ENCODE measurements around the gene OR6C68. TPM values are rescaled to one million over a fixed set of nuclear protein-coding genes. Genes with fewer than 3 reads are reported as not detected.

The OR6C68 gene
- total RNA-seq, 1 experiment from 2014 or later, result not detected

DNA sequence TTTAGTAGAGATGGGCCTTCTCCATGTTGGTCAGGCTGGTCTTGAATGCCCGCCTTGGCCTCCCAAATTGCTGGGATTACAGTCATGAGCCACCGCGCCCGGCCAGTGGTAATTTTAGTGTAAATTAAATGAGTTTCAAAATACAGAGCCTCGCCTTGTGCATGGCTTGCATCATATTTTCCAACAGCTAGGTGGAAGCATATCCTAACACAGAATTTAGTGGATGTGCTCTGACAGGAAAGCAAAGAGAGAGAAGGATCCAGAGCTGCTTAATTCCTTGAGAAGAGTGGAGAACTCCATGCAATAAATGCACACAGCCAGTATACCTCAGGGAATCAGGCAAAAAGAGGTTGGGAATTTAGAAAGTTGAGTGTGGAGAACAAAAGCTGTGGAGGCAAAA, 45.9 kb upstream of the OR6C68 start:
- intact Hi-C loops (cut with micrococcal nuclease), result no loop called here
- no peak for DNase-seq (ENCODE audit: low read depth, low spot score)

More for the DNA sequence above, 45.9 kb upstream of the OR6C68 start:
- Histone ChIP-seq H2AFZ (ENCODE audit: low read depth, low read length, poor library complexity, severe bottlenecking) (no peak overlapping the region), H3K9ac (ENCODE audit: low read length) (no peak overlapping the region), H3K4me1 (ENCODE audit: control insufficient read depth in 1 of 2, insufficient read depth in 2 of 2, low read length in 2 of 2) (no peaks in the 10 kb centered on the region), H4K20me1 (ENCODE audit: insufficient read depth) (no peaks in the 10 kb centered on the region), H3K9me2 (ENCODE audit: insufficient read depth) (no peaks in the 10 kb centered on the region), H3K27me3 (ENCODE audit: insufficient read depth, low read length) (peaks cover 15% of the 10 kb centered on the region; the same call in 1 of the 2 replicates), H3K4me2 (ENCODE audit: low read length) (no peak overlapping the region), H3K27ac (ENCODE audit: low read depth, low read length) (no peak overlapping the region), H3K79me2 (ENCODE audit: insufficient read depth, low read length) (no peaks in the 10 kb centered on the region), H3K9me3 (ENCODE audit: control insufficient read depth in 1 of 2, insufficient read depth in 1 of 2, low read depth in 1 of 2, low read length in 2 of 2) (no peaks in the 10 kb centered on the region), H3K36me3 (ENCODE audit: control insufficient read depth in 1 of 2, insufficient read depth in 2 of 2, low read length in 2 of 2) (no peaks in the 10 kb centered on the region), H3K4me3 (replicated peaks in 1 of 2; ENCODE audit: low read depth in 1 of 2, low read length in 2 of 2) (no peak overlapping the region)
- TF ChIP-seq ZNF274 (IDR thresholded peaks at IDR 0.05; ENCODE audit: low read depth, low read length) (no peak), ATF3 (IDR thresholded peaks at IDR 0.05) (no peak), RAD21 (IDR thresholded peaks at IDR 0.05; ENCODE audit: low read depth) (peak; percentile 31; the same call in 1 of the 2 replicates), CTCF (IDR thresholded peaks at IDR 0.05 in 2 of 3, conservative IDR thresholded peaks at IDR 0.05 in 1 of 3; ENCODE audit: borderline replicate concordance in 1 of 3, insufficient read depth in 1 of 3, low read depth in 2 of 3, low read length in 2 of 3) (peak in 1 of 3 experiments; percentile 17; a peak in 1 of 6 replicates)
- no peak for ATAC-seq
- ChIA-PET RAD21 (ENCODE audit: low non-redundant PET in 1 of 2, low total read pairs in 2 of 2, uncharacterized antibody in 2 of 2, unreplicated experiment in 2 of 2) (no interaction called here), CTCF (interaction anchor here (1.1 kb wide), 1 partner anchor 257 kb away, joined by 3 read pairs; no protein-coding TSS in a partner anchor), POLR2A (no interaction called here)
- no TSS peak for BruUV-seq (replicated peaks)
